NCI-H345 treated with DMSO at 0.1 percent for 48 hours (cell line): ENCODE measurements around the gene PARP4.
"Not testable (repeated sequence)": the region's sequence is repeated elsewhere in the genome, so short reads cannot be mapped to it uniquely, and the experiment has no call there.

ENCODE experiments used
- DNase-seq: peaks from one replicate; lab custom pipeline; 2025; ENCODE audit not compliant: unreplicated experiment; lab: John Stamatoyannopoulos, UW

The PARP4 gene

GRCh38 chr13:24512197-24512907 lies at the start of gene PARP4:
Gene PARP4, minus strand, starts transcription at chr13:24512778. Its CDS starts 9,002 bp downstream, at chr13:24503776.
- no peak for DNase-seq

GRCh38 chr13:24560579-24561187 lies 48.1 kb upstream of the PARP4 start:
- not testable (repeated sequence) for DNase-seq

GRCh38 chr13:24559431-24560218 lies 47.0 kb upstream of the PARP4 start:
- DNase-seq = not testable (repeated sequence)

GRCh38 chr13:24557081-24557480 lies 44.5 kb upstream of the PARP4 start:
- no peak for DNase-seq

GRCh38 chr13:24553892-24554291 lies 41.3 kb upstream of the PARP4 start:
- not testable (repeated sequence) for DNase-seq

- not testable (repeated sequence) for DNase-seq
These were observed 29.1 kb upstream of the PARP4 start for GRCh38 chr13:24541476-24542352.

- DNase-seq = no peak
These were observed 28.5 kb upstream of the PARP4 start for GRCh38 chr13:24541127-24541475.

GRCh38 chr13:24540236-24541126 lies 27.9 kb upstream of the PARP4 start:
- DNase-seq = no peak

GRCh38 chr13:24539500-24540165 lies 27.1 kb upstream of the PARP4 start:
- no peak for DNase-seq

- DNase-seq = no peak
These were observed 16.9 kb upstream of the PARP4 start for GRCh38 chr13:24529478-24529877.

GRCh38 chr13:24528816-24529398 lies 16.3 kb upstream of the PARP4 start:
- DNase-seq = no peak

GRCh38 chr13:24527266-24527775 lies 14.7 kb upstream of the PARP4 start:
- DNase-seq = no peak

- no peak for DNase-seq
These were observed 8.2 kb upstream of the PARP4 start for GRCh38 chr13:24520733-24521132.

GRCh38 chr13:24516919-24517318 lies 4.3 kb upstream of the PARP4 start:
- no peak for DNase-seq

GRCh38 chr13:24512908-24513213 lies 283 bp upstream of the PARP4 start:
- no peak for DNase-seq

- no peak for DNase-seq
These were observed 772 bp downstream of the PARP4 start for GRCh38 chr13:24511816-24512196.

- no peak for DNase-seq
These were observed 1.4 kb downstream of the PARP4 start for GRCh38 chr13:24511019-24511815.

GRCh38 chr13:24506698-24507335 lies 5.8 kb downstream of the PARP4 start:
- no peak for DNase-seq
